ENCODE results near the gene PLXNA2. TPM values are rescaled to one million over a fixed set of nuclear protein-coding genes. Genes with fewer than 3 reads are reported as not detected.

PLXNA2 gene
- total RNA-seq, 1 donor from 2014 or later: 0.08 TPM

DNA sequence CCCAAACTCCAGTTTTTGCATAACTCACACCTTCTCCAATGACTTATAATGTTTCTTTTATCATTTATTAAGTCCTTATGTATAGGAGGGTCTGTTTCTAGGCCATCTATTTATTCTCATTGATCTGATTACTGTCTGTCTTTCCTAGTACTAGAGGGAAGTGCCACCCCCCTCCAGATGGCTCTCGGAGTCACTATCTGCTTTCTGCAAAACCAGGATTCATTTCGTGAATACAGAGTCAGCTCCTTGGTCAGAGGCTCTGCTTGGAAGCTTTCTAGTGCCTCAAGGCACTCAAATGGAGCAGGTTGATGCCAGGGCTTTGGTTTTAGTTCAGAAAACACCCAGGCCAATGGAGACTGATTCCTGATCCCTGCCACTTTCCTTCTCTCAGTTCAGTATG is 231.0 kb downstream of the PLXNA2 start:
- no peaks in the 10 kb centered on the region for H3K9me3 Mint-ChIP-seq
- DNase-seq (ENCODE audit: low spot score): no peak

DNA sequence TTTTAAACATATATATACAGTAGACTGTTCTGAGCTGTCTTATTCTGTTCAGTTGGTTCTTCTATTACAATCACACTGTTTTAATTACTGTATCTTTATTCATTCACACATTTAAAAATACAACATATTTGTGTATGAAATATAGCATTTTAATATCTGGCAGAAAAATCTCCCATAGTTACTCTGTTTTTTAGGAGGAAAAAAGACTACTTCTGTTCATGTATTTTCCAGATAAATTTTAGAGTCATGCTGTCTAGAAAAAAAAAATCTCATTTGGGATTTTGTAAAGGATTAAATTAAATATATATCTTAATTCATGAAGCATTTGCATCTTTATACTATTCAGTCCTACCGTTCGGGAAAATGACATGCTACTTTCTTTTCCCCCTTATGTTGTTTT is 231.5 kb downstream of the PLXNA2 start:
- Mint-ChIP-seq H3K4me3 (no peak overlapping the region), H3K27ac (no peak overlapping the region), H3K27me3 (ENCODE audit: insufficient read depth) (peaks cover 13% of the 10 kb centered on the region), H3K9me3 (no peaks in the 10 kb centered on the region), H3K36me3 (ENCODE audit: low read depth) (no peaks in the 10 kb centered on the region), H3K4me1 (ENCODE audit: low read depth) (no peaks in the 10 kb centered on the region)
- no peak for DNase-seq (ENCODE audit: low spot score)
- intact Hi-C loops (cut with micrococcal nuclease): no loop called here

More for the DNA sequence above, 231.0 kb downstream of the PLXNA2 start:
- intact Hi-C loops (cut with micrococcal nuclease): no loop called here
- Mint-ChIP-seq H3K4me1 (ENCODE audit: low read depth) (no peaks in the 10 kb centered on the region), H3K36me3 (ENCODE audit: low read depth) (no peaks in the 10 kb centered on the region), H3K27ac (no peak overlapping the region), H3K27me3 (ENCODE audit: insufficient read depth) (peaks cover 13% of the 10 kb centered on the region), H3K4me3 (no peak overlapping the region)

DNA sequence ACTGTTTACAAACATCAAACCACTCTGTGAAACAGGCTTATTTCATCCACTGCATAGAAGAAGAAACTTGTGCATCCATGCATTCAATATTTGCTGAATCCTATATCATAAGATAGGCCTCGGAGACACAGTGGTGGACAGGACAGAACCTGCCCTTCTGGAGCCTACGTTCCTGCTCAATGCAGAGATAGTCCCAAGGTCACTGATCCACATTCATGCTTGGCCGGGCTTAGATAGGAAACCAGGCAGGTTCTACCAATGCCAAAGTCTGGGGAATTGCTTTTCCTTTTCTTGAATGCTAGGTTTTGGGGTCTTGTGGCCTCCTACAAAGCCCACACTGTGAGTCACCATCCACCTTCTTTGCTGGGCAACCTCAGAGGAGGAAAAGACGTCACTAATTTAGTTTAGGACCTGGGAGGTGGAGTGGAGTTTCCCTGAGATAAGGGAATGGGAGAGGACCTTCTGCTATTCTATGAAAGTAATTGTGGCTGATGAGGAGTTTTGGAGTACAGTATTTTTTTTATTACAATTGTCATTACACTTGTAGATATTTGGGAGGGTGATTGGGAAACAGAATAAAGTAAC is 233.6 kb downstream of the PLXNA2 start:
- no peaks in the 10 kb centered on the region for H3K36me3 Mint-ChIP-seq (ENCODE audit: low read depth)
- intact Hi-C loops (cut with micrococcal nuclease): no loop called here
- no peak overlapping the region for H3K27ac Mint-ChIP-seq
- no peaks in the 10 kb centered on the region for H3K4me1 Mint-ChIP-seq (ENCODE audit: low read depth)
- peaks cover 13% of the 10 kb centered on the region for H3K27me3 Mint-ChIP-seq (ENCODE audit: insufficient read depth)
- no peak for DNase-seq (ENCODE audit: low spot score)
- H3K9me3 Mint-ChIP-seq: no peaks in the 10 kb centered on the region
- H3K4me3 Mint-ChIP-seq: no peak overlapping the region

DNA sequence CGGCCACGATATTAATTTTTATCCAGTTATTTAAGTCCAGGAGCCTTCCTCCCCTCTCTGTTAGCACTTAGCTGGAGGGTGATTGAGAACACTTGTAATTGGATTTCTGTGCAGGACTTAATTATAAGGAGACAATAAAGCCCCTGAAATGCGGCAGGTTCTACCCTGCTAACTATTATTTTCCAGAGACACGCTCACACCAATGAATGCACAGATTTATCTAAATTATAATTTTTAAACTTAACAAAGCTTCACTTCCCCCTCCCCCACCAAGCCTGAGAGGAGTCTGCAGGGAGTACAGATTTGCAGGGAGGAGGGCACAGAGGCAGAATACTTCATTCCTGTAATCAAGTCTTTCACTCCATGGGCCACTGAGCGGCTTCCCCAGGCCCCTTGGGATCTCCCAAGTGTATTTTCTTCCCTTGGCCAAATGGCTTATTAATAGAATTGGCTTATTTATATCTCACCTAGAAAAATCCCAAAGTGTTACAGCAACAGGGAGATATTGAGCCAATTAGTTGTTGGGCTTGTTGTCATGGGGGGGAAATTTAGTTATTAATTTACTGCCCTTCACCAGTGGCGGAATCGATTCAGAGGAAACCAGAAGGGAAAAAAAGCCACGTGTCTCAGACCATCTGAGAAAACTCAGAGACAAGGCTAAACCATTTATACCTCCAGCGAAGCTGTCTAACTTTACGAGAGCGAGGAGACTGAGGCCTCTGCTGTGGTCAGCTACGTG is 234.3 kb downstream of the PLXNA2 start:
- no peaks in the 10 kb centered on the region for H3K9me3 Mint-ChIP-seq
- DNase-seq (ENCODE audit: low spot score): no peak
- no peak overlapping the region for H3K4me3 Mint-ChIP-seq
- H3K27ac Mint-ChIP-seq: no peak overlapping the region
- H3K4me1 Mint-ChIP-seq (ENCODE audit: low read depth): no peaks in the 10 kb centered on the region
- peaks cover 13% of the 10 kb centered on the region for H3K27me3 Mint-ChIP-seq (ENCODE audit: insufficient read depth)
- no peaks in the 10 kb centered on the region for H3K36me3 Mint-ChIP-seq (ENCODE audit: low read depth)
- intact Hi-C loops (cut with micrococcal nuclease): no loop called here

DNA sequence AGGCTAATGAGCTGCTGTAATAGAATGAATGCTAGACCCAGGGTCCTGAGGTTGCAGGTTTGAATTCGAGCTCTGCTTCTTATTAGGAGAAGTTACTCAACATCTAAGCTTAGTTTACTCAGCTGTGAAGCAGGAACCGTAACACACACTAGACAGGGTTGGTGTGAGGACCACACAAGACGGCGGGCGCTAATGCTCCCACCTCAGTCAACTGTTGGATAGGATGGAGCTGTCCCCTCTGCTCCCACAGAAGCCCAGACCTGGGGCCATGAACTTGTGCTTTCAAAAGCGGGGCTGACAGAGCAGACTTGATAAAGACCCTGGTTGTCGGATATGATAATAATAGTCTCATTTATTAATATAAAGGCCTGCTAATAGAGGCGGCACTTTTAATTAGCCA is 234.9 kb downstream of the PLXNA2 start:
- Mint-ChIP-seq H3K4me1 (ENCODE audit: low read depth) (no peaks in the 10 kb centered on the region), H3K36me3 (ENCODE audit: low read depth) (no peaks in the 10 kb centered on the region), H3K27ac (no peak overlapping the region), H3K27me3 (ENCODE audit: insufficient read depth) (peaks cover 13% of the 10 kb centered on the region), H3K9me3 (no peaks in the 10 kb centered on the region), H3K4me3 (no peak overlapping the region)
- no peak for DNase-seq (ENCODE audit: low spot score)
- intact Hi-C loops (cut with micrococcal nuclease): no loop called here

DNA sequence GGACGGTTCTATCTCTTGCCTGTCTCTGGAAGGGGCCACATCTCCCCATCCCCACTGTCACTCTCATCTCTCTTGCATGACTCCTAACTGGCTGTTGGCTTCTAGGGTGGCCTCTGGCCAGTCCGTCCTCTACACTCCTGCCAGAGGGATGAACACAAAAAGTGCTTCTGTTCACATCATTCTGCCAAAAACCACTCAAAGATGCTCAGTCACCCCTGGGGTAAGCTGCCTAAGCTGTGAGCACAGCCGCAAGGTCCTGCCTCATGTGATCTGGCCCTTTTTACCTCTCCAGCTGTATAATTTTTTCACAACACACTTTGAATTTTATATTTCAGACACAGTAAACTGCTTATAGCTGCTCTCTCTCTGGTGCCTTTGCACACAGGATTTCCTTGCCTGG is 235.7 kb downstream of the PLXNA2 start:
- intact Hi-C loops (cut with micrococcal nuclease): no loop called here
- no peaks in the 10 kb centered on the region for H3K36me3 Mint-ChIP-seq (ENCODE audit: low read depth)

DNA sequence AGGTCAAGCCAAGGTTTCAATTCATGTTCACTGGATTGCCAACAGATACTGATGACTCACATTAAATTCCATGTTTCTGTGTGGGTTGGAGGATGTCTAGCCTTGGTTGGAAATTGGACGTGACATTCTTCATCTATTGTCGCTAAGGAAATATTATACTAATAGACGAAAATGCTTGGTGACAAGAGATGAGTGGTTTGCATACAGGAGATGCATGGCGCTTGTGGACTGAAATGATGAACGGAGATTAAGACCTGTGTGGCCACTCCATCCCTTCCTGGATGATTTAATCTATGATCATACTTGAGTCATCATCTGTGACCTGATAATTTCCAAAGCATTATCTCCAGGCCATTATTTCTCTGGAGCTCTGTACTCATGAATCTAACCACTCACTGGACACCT is 236.2 kb downstream of the PLXNA2 start:
- H3K27ac Mint-ChIP-seq: no peak overlapping the region
- no peak overlapping the region for H3K4me3 Mint-ChIP-seq
- H3K36me3 Mint-ChIP-seq (ENCODE audit: low read depth): no peaks in the 10 kb centered on the region
- H3K4me1 Mint-ChIP-seq (ENCODE audit: low read depth): no peaks in the 10 kb centered on the region
- no peaks in the 10 kb centered on the region for H3K9me3 Mint-ChIP-seq
- intact Hi-C loops (cut with micrococcal nuclease): no loop called here
- DNase-seq (ENCODE audit: low spot score): no peak
- H3K27me3 Mint-ChIP-seq (ENCODE audit: insufficient read depth): peaks cover 9% of the 10 kb centered on the region

More for the DNA sequence above, 235.7 kb downstream of the PLXNA2 start:
- DNase-seq (ENCODE audit: low spot score): no peak
- Mint-ChIP-seq H3K4me3 (no peak overlapping the region), H3K4me1 (ENCODE audit: low read depth) (no peaks in the 10 kb centered on the region), H3K9me3 (no peaks in the 10 kb centered on the region), H3K27ac (no peak overlapping the region), H3K27me3 (ENCODE audit: insufficient read depth) (peaks cover 10% of the 10 kb centered on the region)

DNA sequence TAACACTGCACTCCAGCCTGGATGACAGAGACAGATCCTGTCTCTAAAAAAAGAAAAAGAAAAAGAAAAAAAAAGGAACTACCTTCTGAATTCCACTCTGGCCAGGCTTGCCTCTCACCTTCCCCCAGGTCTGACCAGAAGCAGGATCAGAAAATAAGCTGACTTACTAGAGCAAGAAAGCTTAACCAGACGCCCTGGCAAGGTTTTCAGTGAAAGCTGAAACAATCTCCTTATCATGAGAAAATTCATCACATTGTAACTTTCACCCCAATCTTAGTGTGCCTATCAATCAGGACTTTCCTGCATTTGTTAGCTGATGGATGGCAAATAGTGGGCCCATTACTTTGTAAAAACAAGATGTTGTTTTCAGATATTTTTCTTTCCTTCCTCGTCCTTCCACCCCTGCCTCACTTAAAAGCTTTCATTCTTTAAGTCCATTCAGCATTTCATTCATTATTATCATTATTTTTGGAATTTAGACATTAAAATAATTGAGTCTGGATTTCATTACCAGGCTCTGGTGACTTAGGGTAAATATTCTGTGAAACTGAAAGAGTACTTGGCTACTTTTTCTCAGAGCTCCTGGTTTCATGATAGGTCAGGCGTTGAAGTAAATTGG is 236.8 kb downstream of the PLXNA2 start:
- Mint-ChIP-seq H3K4me1 (ENCODE audit: low read depth) (no peaks in the 10 kb centered on the region), H3K9me3 (no peaks in the 10 kb centered on the region), H3K27ac (no peak overlapping the region), H3K36me3 (ENCODE audit: low read depth) (no peaks in the 10 kb centered on the region), H3K4me3 (no peak overlapping the region), H3K27me3 (ENCODE audit: insufficient read depth) (peaks cover 9% of the 10 kb centered on the region)
- intact Hi-C loops (cut with micrococcal nuclease): no loop called here
- DNase-seq (ENCODE audit: low spot score): no peak

DNA sequence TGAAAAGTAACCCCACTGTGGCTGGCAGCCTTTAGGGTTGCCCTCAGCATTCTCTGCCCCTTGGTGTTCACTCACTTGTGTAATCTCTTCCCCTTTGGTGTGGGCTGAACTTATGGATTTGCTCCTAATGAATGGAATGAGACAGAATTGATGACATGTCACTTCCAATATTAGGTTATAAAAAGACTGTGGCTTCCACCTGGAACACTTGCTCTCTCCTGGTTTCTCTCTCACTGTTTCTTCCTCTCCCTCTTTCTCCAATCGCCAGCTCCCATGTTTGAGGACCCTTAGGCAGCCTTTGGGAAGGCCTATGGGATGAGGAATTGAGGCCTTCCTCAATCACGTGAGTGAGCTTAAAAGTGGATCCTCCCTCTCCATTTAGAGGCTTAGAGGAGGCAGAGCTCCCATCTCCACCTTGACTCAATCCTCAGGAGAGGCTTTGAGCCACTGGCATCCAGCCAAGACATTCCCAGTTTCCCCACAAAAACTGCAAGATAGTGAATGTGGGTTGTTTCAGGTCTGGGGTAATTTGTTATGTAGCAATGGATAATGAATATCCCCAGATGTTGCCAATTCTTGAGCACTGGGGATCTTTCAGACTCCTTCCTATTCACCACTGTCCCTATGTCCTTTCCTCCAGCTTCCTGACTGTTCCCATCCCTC is 237.8 kb downstream of the PLXNA2 start:
- Mint-ChIP-seq H3K27ac (no peak overlapping the region), H3K4me1 (ENCODE audit: low read depth) (no peaks in the 10 kb centered on the region), H3K27me3 (ENCODE audit: insufficient read depth) (peaks cover 7% of the 10 kb centered on the region), H3K36me3 (ENCODE audit: low read depth) (no peaks in the 10 kb centered on the region), H3K9me3 (no peaks in the 10 kb centered on the region), H3K4me3 (no peak overlapping the region)
- intact Hi-C loops (cut with micrococcal nuclease): no loop called here
- no peak for DNase-seq (ENCODE audit: low spot score)

DNA sequence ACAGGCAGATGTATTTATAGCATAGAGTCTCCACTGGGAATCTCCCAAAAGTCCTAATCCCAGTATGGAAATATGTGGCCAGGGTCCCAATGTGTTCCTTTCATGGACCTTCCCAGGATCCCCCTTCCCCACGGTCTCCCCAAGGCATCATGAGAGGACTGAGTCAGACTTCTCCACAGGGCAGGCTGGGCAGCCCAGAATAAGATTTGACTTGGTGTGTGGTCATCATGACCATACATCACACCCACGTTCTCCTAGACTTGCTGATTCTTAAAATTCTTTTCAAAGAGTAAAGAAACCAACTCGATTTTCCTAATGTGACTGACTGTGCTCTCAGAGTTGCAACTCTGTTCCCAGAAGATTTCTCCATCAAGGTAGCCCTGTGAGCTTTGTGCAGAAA is 239.3 kb downstream of the PLXNA2 start:
- no peak for DNase-seq (ENCODE audit: low spot score)
- Mint-ChIP-seq H3K36me3 (ENCODE audit: low read depth) (no peaks in the 10 kb centered on the region), H3K9me3 (no peaks in the 10 kb centered on the region), H3K4me3 (no peak overlapping the region), H3K27ac (no peak overlapping the region), H3K4me1 (ENCODE audit: low read depth) (no peaks in the 10 kb centered on the region), H3K27me3 (ENCODE audit: insufficient read depth) (peaks cover 5% of the 10 kb centered on the region)
- intact Hi-C loops (cut with micrococcal nuclease): no loop called here

DNA sequence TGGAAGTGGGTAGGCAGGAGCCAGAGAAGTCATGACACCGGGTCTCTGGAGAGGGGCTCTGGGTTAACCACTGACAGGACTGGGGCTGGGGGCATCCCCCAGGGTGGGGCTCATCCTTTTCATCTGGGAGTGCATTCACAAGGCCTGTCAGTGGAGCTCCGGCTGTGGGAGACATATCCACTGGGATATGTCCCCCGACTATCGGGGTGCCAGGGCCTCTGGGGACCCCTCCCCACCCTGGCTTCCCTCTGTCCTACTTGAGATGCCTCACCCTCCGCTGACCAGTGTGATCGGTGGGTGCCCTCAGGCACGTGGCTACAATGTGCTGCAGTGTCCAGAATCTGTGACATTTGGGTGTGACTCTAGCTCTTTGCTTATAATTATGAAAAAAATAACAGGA is 240.9 kb downstream of the PLXNA2 start:
- no peak overlapping the region for H3K4me3 Mint-ChIP-seq
- H3K9me3 Mint-ChIP-seq: no peaks in the 10 kb centered on the region
- DNase-seq (ENCODE audit: low spot score): no peak
- H3K27ac Mint-ChIP-seq: no peak overlapping the region
- no peaks in the 10 kb centered on the region for H3K4me1 Mint-ChIP-seq (ENCODE audit: low read depth)
- intact Hi-C loops (cut with micrococcal nuclease): no loop called here
- H3K36me3 Mint-ChIP-seq (ENCODE audit: low read depth): no peaks in the 10 kb centered on the region
- peaks cover 2% of the 10 kb centered on the region for H3K27me3 Mint-ChIP-seq (ENCODE audit: insufficient read depth)

DNA sequence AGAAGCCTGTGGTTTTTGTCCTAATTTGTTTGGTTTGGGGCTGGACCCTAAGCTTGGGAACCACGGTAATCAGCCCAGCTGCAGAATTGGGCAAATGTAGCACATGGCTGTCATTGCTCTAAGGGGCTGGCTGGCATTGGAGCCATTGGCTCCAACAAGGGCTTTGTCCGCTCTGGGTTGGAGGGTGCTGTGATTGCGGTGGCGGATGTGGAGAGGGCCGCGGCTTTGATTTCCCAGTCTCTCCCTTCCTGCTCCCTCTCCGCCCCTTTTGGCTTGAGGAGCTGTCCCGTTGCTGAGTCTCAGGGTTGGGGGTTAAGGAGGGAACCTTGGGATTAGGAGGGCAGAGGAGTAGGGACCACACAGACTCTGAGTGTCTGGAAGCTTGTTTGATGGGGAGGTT is 241.5 kb downstream of the PLXNA2 start:
- intact Hi-C loops (cut with micrococcal nuclease): no loop called here
- no peak overlapping the region for H3K27ac Mint-ChIP-seq
- no peak overlapping the region for H3K4me3 Mint-ChIP-seq
- no peaks in the 10 kb centered on the region for H3K9me3 Mint-ChIP-seq
- H3K4me1 Mint-ChIP-seq (ENCODE audit: low read depth): no peaks in the 10 kb centered on the region
- no peaks in the 10 kb centered on the region for H3K36me3 Mint-ChIP-seq (ENCODE audit: low read depth)
- DNase-seq (ENCODE audit: low spot score): no peak
- peaks cover 3% of the 10 kb centered on the region for H3K27me3 Mint-ChIP-seq (ENCODE audit: insufficient read depth)

DNA sequence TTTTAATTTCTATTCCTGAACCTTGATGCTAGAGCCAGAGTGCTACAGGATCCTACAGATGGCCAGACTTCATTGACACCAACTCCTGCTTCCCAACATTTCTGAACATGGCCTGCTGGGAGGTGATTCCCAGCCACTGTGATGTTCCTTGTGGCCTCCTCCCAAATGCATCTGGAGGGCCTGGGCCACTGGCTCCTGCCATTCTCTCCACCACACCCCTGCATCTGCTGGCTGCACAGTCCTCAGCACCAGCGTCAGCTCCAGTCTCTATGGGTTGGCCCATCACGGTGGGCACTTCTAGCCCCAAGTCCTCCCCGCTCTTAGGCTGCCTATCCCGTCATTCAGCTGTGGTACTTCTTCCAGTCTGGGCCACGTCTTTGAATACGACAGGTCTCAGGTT is 242.1 kb downstream of the PLXNA2 start:
- Mint-ChIP-seq H3K36me3 (ENCODE audit: low read depth) (no peaks in the 10 kb centered on the region), H3K9me3 (no peaks in the 10 kb centered on the region), H3K4me3 (no peak overlapping the region), H3K27me3 (ENCODE audit: insufficient read depth) (peaks cover 5% of the 10 kb centered on the region), H3K27ac (no peak overlapping the region), H3K4me1 (ENCODE audit: low read depth) (no peaks in the 10 kb centered on the region)
- intact Hi-C loops (cut with micrococcal nuclease): no loop called here
- no peak for DNase-seq (ENCODE audit: low spot score)

All from activated T-helper 1 cell treated with anti-CD3 and anti-CD28 coated beads, Interleukin-12 subunit alpha, Interleukin-12 subunit beta, Interleukin-2, Interleukin-4 antibody, amounts not matched to agents 30 ng/mL and 10 ng/mL and 1 ng/mL, durations not matched to agents 14 hours and 24 hours and 36 hours (primary cell).